K562 (cell line): ENCODE data around the gene ACOX1. TPM values are rescaled to one million over a fixed set of nuclear protein-coding genes. Genes with fewer than 3 reads are reported as not detected.

Experiments
- ATAC-seq: fragments of 200-7000 bp; cut with Tn5 transposase; 3 replicates; pipeline ENCODE4 v1.9.1; 2020; ENCODE audit warnings: moderate library complexity
- BruUV-seq: library from RNA; stranded (reverse); fragments of 400-500 nt; replicated peaks from 2 replicates; lab custom pipeline; 2021; lab: Mats Ljungman, UMichigan
- CTCF ChIA-PET: fragments of 300-600 bp; formaldehyde crosslinking; extraction: SDS; loops from one replicate; lab custom pipeline; 2021; ENCODE audit warnings: low intra/inter-chr PET ratio; lab: Yijun Ruan, JAX
- POLR2A ChIA-PET: fragments of 300-600, 350-650 bp; sonication (Branson Sonifier 250); formaldehyde crosslinking; extraction: SDS; loops from one replicate; lab custom pipeline; 2021; ENCODE audit warnings: antibody characterized with exemption, inconsistent platforms; lab: Yijun Ruan, JAX
- DNase-seq, 4 experiments: peaks; one replicate each; pipeline versions ENCODE4 v3.0.0 to v3.0.0-alpha.2; 2011 to 2018; ENCODE audit warnings: low spot score in 3 of 4, mixed read lengths in 3 of 4; ENCODE audit errors: extremely low read depth in 1 of 4
- FAIRE-seq: peaks from 2 replicates; lab custom pipeline; 2011; peaks lifted over from hg19 to GRCh38; lab: Jason Lieb, UNC
- H2AFZ ChIP-seq: 2 replicates; pipeline ENCODE4 v1.6.0; 2011; ENCODE audit warnings: low read depth, low read length, control low read depth, inconsistent platforms
- H3K27ac ChIP-seq: fragments of 200-600 bp; 3 replicates; pipeline ENCODE4 v1.8.0; 2011; ENCODE audit warnings: low read depth, mild to moderate bottlenecking, control low read depth, inconsistent platforms, low read length, moderate library complexity, mixed read lengths; ENCODE audit errors: extremely low read depth
- H3K27me3 ChIP-seq, 2 experiments: fragments of 300-600 bp in 1 of 2; 2 replicates in 1 of 2; 3 replicates in 1 of 2; pipeline versions ENCODE4 v1.6.0 to v1.8.0; 2011; ENCODE audit warnings: inconsistent platforms in 2 of 2, low read length in 2 of 2, mild to moderate bottlenecking in 1 of 2, mixed read lengths in 1 of 2, moderate library complexity in 1 of 2; ENCODE audit not compliant: control insufficient read depth in 2 of 2, insufficient read depth in 2 of 2
- H3K36me3 ChIP-seq: fragments of 300-600 bp; 3 replicates; pipeline ENCODE4 v1.8.0; 2011; ENCODE audit warnings: mild to moderate bottlenecking, low read length, inconsistent platforms; ENCODE audit not compliant: control insufficient read depth, insufficient read depth
- H3K4me1 ChIP-seq, 2 experiments: fragments of 200-600 bp in 1 of 2; replicated peaks in 1 of 2; 2 replicates in 1 of 2; 3 replicates in 1 of 2; pipeline versions ENCODE4 v1.5.1 to v1.8.0; 2011; ENCODE audit warnings: inconsistent platforms in 2 of 2, low read length in 2 of 2, mild to moderate bottlenecking in 1 of 2, mixed read lengths in 1 of 2, moderate library complexity in 1 of 2; ENCODE audit not compliant: control insufficient read depth in 2 of 2, insufficient read depth in 2 of 2
- H3K4me2 ChIP-seq: 2 replicates; pipeline ENCODE4 v1.6.1; 2011; ENCODE audit warnings: low read length, control low read depth, inconsistent platforms, mixed read lengths; ENCODE audit not compliant: insufficient read depth
- H3K4me3 ChIP-seq: fragments of 200-600 bp; sonication (generic), shearing (Covaris generic); 2 replicates; pipeline ENCODE4 v1.5.1; 2016; ENCODE audit warnings: control low read depth, inconsistent platforms
- H3K79me2 ChIP-seq: fragments of 200-600 bp; 3 replicates; pipeline ENCODE4 v1.8.0; 2011; ENCODE audit warnings: low read length, inconsistent platforms; ENCODE audit not compliant: control insufficient read depth, insufficient read depth
- H3K9ac ChIP-seq, 2 experiments: 2 replicates each; pipeline versions ENCODE4 v1.6.0 to v1.6.1; 2011; ENCODE audit warnings: low read depth in 2 of 2, low read length in 2 of 2, control low read depth in 1 of 2, inconsistent platforms in 1 of 2, mild to moderate bottlenecking in 1 of 2, mixed read lengths in 1 of 2; ENCODE audit not compliant: insufficient read depth in 1 of 2
- H3K9me1 ChIP-seq: one replicate; pipeline ENCODE4 v1.6.0; 2011; ENCODE audit warnings: inconsistent platforms, mild to moderate bottlenecking, low read length, moderate library complexity; ENCODE audit not compliant: control insufficient read depth, insufficient read depth
- H3K9me3 ChIP-seq: replicated peaks from 2 replicates; pipeline ENCODE4 v1.5.1; 2011; ENCODE audit warnings: low read depth, low read length, inconsistent platforms; ENCODE audit not compliant: control insufficient read depth, insufficient read depth
- H4K20me1 ChIP-seq: replicated peaks from 2 replicates; pipeline ENCODE4 v1.6.1; 2011; ENCODE audit warnings: low read length, inconsistent platforms, mixed read lengths; ENCODE audit not compliant: control insufficient read depth, insufficient read depth
- AFF4 ChIP-seq: sonication (generic); formaldehyde crosslinking; IDR thresholded peaks from 2 replicates; pipeline ENCODE4 v1.8.0; 2023; ENCODE audit warnings: mild to moderate bottlenecking, missing genetic modification reagents
- BCOR ChIP-seq: fragments of 450-650 bp; IDR thresholded peaks from 2 replicates; pipeline ENCODE4 v1.6.1; 2016
- HMBOX1 ChIP-seq: sonication (generic); IDR thresholded peaks from 2 replicates; pipeline ENCODE4 v1.6.1; 2016
- IRF9 ChIP-seq: fragments of 450-650 bp; IDR thresholded peaks from 2 replicates; pipeline ENCODE4 v1.6.1; 2016; ENCODE audit warnings: missing biosample characterization, missing genetic modification characterization
- MBD1 ChIP-seq: fragments of 250-450 bp; sonication (Bioruptor Pico); IDR thresholded peaks from 2 replicates; pipeline ENCODE4 v1.8.0; 2022; ENCODE audit warnings: inconsistent platforms
- NCOA4 ChIP-seq: fragments of 450-650 bp; IDR thresholded peaks from 2 replicates; pipeline ENCODE4 v1.6.1; 2018; ENCODE audit warnings: mild to moderate bottlenecking; ENCODE audit not compliant: partially characterized antibody
- NEUROD1 ChIP-seq: fragments of 150-350 bp; IDR thresholded peaks from 2 replicates; pipeline ENCODE4 v1.6.1; 2014; ENCODE audit warnings: borderline replicate concordance, low read length, low read depth; ENCODE audit not compliant: partially characterized antibody
- NR4A1 ChIP-seq, 2 experiments: fragments of 250-450 bp in 1 of 2; fragments of 450-650 bp in 1 of 2; sonication (Bioruptor Pico) in 1 of 2; IDR thresholded peaks; 2 replicates each; pipeline versions ENCODE4 v1.4.0 to v1.6.1; 2016 to 2020; ENCODE audit warnings: mild to moderate bottlenecking in 2 of 2, missing compliant biosample characterization in 1 of 2, missing genetic modification characterization in 1 of 2, moderate library complexity in 1 of 2
- RAD51 ChIP-seq: fragments of 450-650 bp; IDR thresholded peaks from 2 replicates; pipeline ENCODE4 v1.7.1; 2016; ENCODE audit warnings: low read depth, mild to moderate bottlenecking, borderline replicate concordance
- RBFOX2 ChIP-seq: fragments of 200-400 bp; formaldehyde crosslinking; IDR thresholded peaks from 2 replicates; pipeline ENCODE4 v1.6.1; 2017; ENCODE audit warnings: low read depth, mild to moderate bottlenecking, low read length, moderate library complexity
- SMARCA4 ChIP-seq: fragments of 450-650 bp; IDR thresholded peaks from 2 replicates; pipeline ENCODE4 v1.6.1; 2016
- TSC22D4 ChIP-seq: fragments of 450-650 bp; IDR thresholded peaks from 2 replicates; pipeline ENCODE4 v1.6.1; 2016; ENCODE audit warnings: missing genetic modification characterization, missing biosample characterization, control low read depth
- ZC3H8 ChIP-seq: fragments of 450-650 bp; IDR thresholded peaks from 2 replicates; pipeline ENCODE4 v1.6.1; 2017
- ZNF217 ChIP-seq: sonication (generic); formaldehyde crosslinking; IDR thresholded peaks from 2 replicates; pipeline ENCODE4 v1.8.0; 2022; ENCODE audit warnings: mild to moderate bottlenecking, missing genetic modification reagents
- ZNF23 ChIP-seq: fragments of 250-450 bp; sonication (Bioruptor Pico); IDR thresholded peaks from 2 replicates; pipeline ENCODE4 v1.4.0; 2020; ENCODE audit warnings: mild to moderate bottlenecking
- ZNF507 ChIP-seq: conservative IDR thresholded peaks from 2 replicates; pipeline ENCODE4 v1.6.1; 2017; ENCODE audit warnings: missing genetic modification characterization, missing compliant biosample characterization
- WGBS: fragments of 100-300 bp; shearing (Covaris generic); methylation state at CpG from one replicate; pipeline ENCODE4 v1.1.6; 2016; ENCODE audit warnings: low coverage, mixed read lengths; ENCODE audit not compliant: insufficient coverage; ENCODE audit errors: missing lambda C conversion rate; 5-methylcytosine and 5-hydroxymethylcytosine counted together
- in situ Hi-C: fragments of 300-500 bp; cut with MboI; formaldehyde crosslinking; loops from 4 replicates; pipeline ENCODE4 v1.15.0; 2018; ENCODE audit warnings: inconsistent platforms, mixed read lengths
- intact Hi-C: fragments of 100-400 bp; cut with micrococcal nuclease; formaldehyde crosslinking; loops from 2 replicates; pipeline ENCODE4 v1.14.2; 2022
- polyA plus RNA-seq, 8 experiments: library from polyadenylated mRNA; depleted of rRNA in 4 of 8; stranded (reverse) in 5 of 8; unstranded in 3 of 8; fragments of >200 nt; fragmentation: Nextera tagmentation in 2 of 8; fragmentation: Illumina TruSeq in 1 of 8; extraction: Ambion mirVana in 2 of 8; extraction: Trizol in 1 of 8; gene quantifications; 2 replicates each; pipeline versions ENCODE4 v1.2.1 to v1.2.3, GENCODE V29; 2011 to 2014; ENCODE audit warnings: inconsistent platforms in 1 of 8, missing spikeins in 1 of 8
- total RNA-seq, 7 experiments: library from RNA; depleted of rRNA in 6 of 7; stranded (reverse); fragments of >200 nt in 6 of 7; fragmentation: Illumina TruSeq in 2 of 7; extraction: Trizol in 2 of 7; gene quantifications; 2 replicates each; pipeline versions ENCODE4 v1.2.1 to v1.2.3, GENCODE V29; 2011 to 2021; ENCODE audit warnings: low replicate concordance in 1 of 7

Gene ACOX1
- total and polyA plus RNA-seq, 9 of the 15 experiments (the other 6 are each of a cell fraction or from before 2014, with no cell fraction given), result 7.8 to 24.1 (median 14.5) TPM

- no TSS peak for BruUV-seq
- FAIRE-seq, result peak; percentile 99
- 3% methylated on average over 4 of the region's 4 CpGs for WGBS
- TF ChIP-seq BCOR (peak; percentile 74), HMBOX1 (no peak), IRF9 (tag) (0 out of 2 replicates have a peak, but pooled peaks have one; percentile 39), ZNF23 (CRISPR knock-in tag) (no peak), TSC22D4 (tag) (no peak), RAD51 (no peak), ZNF507 (tag) (no peak), AFF4 (CRISPR knock-in tag) (no peak), NCOA4 (peak; percentile 69), NR4A1 (CRISPR knock-in tag; IDR thresholded peaks at IDR 0.05) (no peak), NR4A1 (tag; IDR thresholded peaks at IDR 0.05) (no peak), SMARCA4 (peak; percentile 98), MBD1 (CRISPR knock-in tag) (no peak), ZNF217 (CRISPR knock-in tag) (no peak), ZC3H8 (no peak), NEUROD1 (peak; percentile 67), RBFOX2 (no peak)
Observed at GRCh38 chr17:75970011-75970523, 8.9 kb downstream of the ACOX1 start.

More at GRCh38 chr17:75970011-75970523, 8.9 kb downstream of the ACOX1 start:
- ATAC-seq (peak; percentile 86), DNase-seq (peak; percentile 84 to 95 (median 90))
- H2AFZ ChIP-seq, result no peak overlapping the region
- peak overlapping the region in 1 of 2 experiments; percentile 14; a peak in 2 of 4 replicates for H3K9ac ChIP-seq
- peak overlapping the region; percentile 71 for H3K27ac ChIP-seq
- H3K4me1 ChIP-seq, result peaks cover 15 to 19% of the 10 kb centered on the region in 2 experiments; a peak in 4 of 5 replicates
- peak overlapping the region; percentile 43 for H3K4me2 ChIP-seq
- peaks cover 14% of the 10 kb centered on the region for H4K20me1 ChIP-seq
- no peaks in the 10 kb centered on the region for H3K79me2 ChIP-seq
- in situ Hi-C loops (no loop called here), intact Hi-C loops (loop anchor here (10.0 kb wide), 1 partner anchor 185 kb away; the partner anchor contains the start of gene UNK)
- no peaks in the 10 kb centered on the region for H3K9me3 ChIP-seq
- ChIA-PET POLR2A (interaction anchor here (1.0 to 1.5 kb wide), 5 partner anchors 10 to 302 kb away, joined by 4 to 5 read pairs (median 4); no protein-coding TSS in a partner anchor), CTCF (no interaction called here)
- no peak overlapping the region for H3K4me3 ChIP-seq
- H3K36me3 ChIP-seq, result peaks cover 7% of the 10 kb centered on the region; the same call in 2 of the 3 replicates
- no peaks in the 10 kb centered on the region for H3K27me3 ChIP-seq
- no peaks in the 10 kb centered on the region for H3K9me1 ChIP-seq
